ENCODE data around the gene GNAL.

DNA sequence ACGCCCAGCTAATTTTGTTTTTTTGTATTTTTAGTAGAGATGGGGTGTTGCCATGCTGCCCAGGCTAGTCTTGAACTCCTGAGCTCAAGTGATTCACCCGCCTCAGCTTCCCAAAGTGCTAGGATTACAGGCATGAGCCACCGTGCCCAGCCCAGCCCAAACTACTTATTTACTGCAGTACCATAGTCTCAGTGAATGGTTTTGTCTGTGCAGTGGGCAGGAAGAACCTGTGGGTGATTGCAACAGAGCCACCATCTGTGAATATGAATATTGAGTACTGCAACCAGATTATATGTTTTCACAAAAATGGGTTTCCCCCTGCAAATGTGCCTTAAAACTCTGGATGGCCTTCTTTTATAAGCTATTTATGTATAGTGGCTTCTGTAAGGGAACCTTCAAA lies 210.0 kb downstream of the GNAL start:
- TF ChIP-seq, protein P1, sequence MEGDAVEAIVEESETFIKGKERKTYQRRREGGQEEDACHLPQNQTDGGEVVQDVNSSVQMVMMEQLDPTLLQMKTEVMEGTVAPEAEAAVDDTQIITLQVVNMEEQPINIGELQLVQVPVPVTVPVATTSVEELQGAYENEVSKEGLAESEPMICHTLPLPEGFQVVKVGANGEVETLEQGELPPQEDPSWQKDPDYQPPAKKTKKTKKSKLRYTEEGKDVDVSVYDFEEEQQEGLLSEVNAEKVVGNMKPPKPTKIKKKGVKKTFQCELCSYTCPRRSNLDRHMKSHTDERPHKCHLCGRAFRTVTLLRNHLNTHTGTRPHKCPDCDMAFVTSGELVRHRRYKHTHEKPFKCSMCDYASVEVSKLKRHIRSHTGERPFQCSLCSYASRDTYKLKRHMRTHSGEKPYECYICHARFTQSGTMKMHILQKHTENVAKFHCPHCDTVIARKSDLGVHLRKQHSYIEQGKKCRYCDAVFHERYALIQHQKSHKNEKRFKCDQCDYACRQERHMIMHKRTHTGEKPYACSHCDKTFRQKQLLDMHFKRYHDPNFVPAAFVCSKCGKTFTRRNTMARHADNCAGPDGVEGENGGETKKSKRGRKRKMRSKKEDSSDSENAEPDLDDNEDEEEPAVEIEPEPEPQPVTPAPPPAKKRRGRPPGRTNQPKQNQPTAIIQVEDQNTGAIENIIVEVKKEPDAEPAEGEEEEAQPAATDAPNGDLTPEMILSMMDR (IDR thresholded peaks at IDR 0.05), result no peak
- TF ChIP-seq POLR2AphosphoS5 (IDR thresholded peaks at IDR 0.05), result no peak
- TF ChIP-seq EP300 (IDR thresholded peaks at IDR 0.05), result no peak
- TF ChIP-seq POLR2A (IDR thresholded peaks at IDR 0.05), result no peak
